AG10803 (cell line): Measurements from ENCODE around the gene NAALADL2.
A peak's percentile ranks its signal among the peaks of the same experiment; 100 is the strongest.

Experiments used
- DNase-seq: peaks from one replicate; pipeline ENCODE4 v3.0.0; 2010; ENCODE audit warnings: low read depth
- H3K4me3 ChIP-seq: 2 replicates; pipeline ENCODE4 v1.5.1; 2011; ENCODE audit warnings: mild to moderate bottlenecking, low read length, control low read depth
- CTCF ChIP-seq: conservative IDR thresholded peaks from 2 replicates; pipeline ENCODE4 v1.5.1; 2011; ENCODE audit warnings: mild to moderate bottlenecking, low read length, control low read depth, inconsistent platforms

NAALADL2 gene

GRCh38 chr3:175731543-175731942 is 872.4 kb downstream of the NAALADL2 start:
- no peak overlapping the region for H3K4me3 ChIP-seq
- DNase-seq, result no peak
- no peak for TF ChIP-seq CTCF

- H3K4me3 ChIP-seq, result no peak overlapping the region
- TF ChIP-seq CTCF, result no peak
- no peak for DNase-seq
These were observed 872.9 kb downstream of the NAALADL2 start for GRCh38 chr3:175732017-175732416.

GRCh38 chr3:175735866-175736265 is 876.7 kb downstream of the NAALADL2 start:
- no peak overlapping the region for H3K4me3 ChIP-seq
- DNase-seq, result no peak
- TF ChIP-seq CTCF, result no peak

GRCh38 chr3:175737646-175738572 is 878.8 kb downstream of the NAALADL2 start:
- DNase-seq, result peak; percentile 26
- no peak for TF ChIP-seq CTCF
- no peak overlapping the region for H3K4me3 ChIP-seq

GRCh38 chr3:175741951-175742350 is 882.8 kb downstream of the NAALADL2 start:
- no peak overlapping the region for H3K4me3 ChIP-seq
- TF ChIP-seq CTCF, result no peak
- peak; percentile 5 for DNase-seq

- DNase-seq, result peak; percentile 39
- no peak overlapping the region for H3K4me3 ChIP-seq
- TF ChIP-seq CTCF, result no peak
These were observed 884.7 kb downstream of the NAALADL2 start for GRCh38 chr3:175743733-175744400.
